Retinal pigment epithelial cell (primary cell): Measurements from ENCODE around the gene PNPO.

ENCODE experiments used
- DNase-seq: peaks from one replicate; pipeline ENCODE4 v3.0.0-alpha.2; 2010; ENCODE audit warnings: low read depth
- H3K4me3 ChIP-seq: 2 replicates; pipeline ENCODE4 v1.5.1; 2011; ENCODE audit warnings: mild to moderate bottlenecking, low read length, control low read depth, moderate library complexity
- CTCF ChIP-seq: conservative IDR thresholded peaks from 2 replicates; pipeline ENCODE4 v1.5.1; 2011; ENCODE audit warnings: low read depth, low read length, control low read depth, inconsistent platforms

PNPO gene

DNA sequence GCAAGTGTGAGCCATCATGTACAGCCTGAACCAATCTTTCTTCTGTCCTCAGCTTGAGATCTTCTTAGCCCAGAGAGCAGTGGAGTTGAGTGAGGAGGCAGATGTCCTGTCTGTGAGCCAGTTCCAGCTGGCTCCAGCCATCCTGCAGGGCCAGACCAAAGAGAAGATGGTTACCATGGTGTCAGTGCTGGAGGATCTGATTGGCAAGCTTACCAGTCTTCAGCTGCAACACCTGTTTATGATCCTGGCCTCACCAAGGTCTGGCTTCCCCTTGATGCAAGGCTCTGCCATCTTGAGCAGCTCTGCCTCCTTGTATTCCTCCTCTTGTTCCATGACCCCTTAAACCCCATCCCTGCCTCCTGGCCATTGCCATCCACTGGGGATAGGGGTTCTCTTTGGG, 39.2 kb downstream of the PNPO start:
- no peak overlapping the region for H3K4me3 ChIP-seq
- TF ChIP-seq CTCF, result no peak
- no peak for DNase-seq

DNA sequence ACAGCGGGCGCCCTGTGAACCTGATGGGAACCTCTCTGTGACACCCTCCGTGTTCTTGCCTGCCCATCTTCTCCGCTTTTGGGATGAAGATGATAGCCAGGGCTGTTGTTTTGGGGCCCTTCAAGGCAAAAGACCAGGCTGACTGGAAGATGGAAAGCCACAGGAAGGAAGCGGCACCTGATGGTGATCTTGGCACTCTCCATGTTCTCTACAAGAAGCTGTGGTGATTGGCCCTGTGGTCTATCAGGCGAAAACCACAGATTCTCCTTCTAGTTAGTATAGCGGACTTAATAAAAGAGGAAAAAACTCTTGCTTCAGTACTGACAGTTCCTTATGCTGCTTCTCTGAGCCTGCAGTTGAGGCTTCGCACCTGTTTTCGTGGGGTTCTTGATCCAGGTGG, 40.1 kb downstream of the PNPO start:
- no peak for DNase-seq
- TF ChIP-seq CTCF, result no peak
- no peak overlapping the region for H3K4me3 ChIP-seq

- no peak for DNase-seq
- TF ChIP-seq CTCF, result no peak
- no peak overlapping the region for H3K4me3 ChIP-seq
Measured at GRCh38 chr17:47982091-47982617, 40.8 kb downstream of the PNPO start.

- no peak overlapping the region for H3K4me3 ChIP-seq
- no peak for TF ChIP-seq CTCF
- DNase-seq, result no peak
Measured at GRCh38 chr17:47982645-47983390, 41.4 kb downstream of the PNPO start.

DNA sequence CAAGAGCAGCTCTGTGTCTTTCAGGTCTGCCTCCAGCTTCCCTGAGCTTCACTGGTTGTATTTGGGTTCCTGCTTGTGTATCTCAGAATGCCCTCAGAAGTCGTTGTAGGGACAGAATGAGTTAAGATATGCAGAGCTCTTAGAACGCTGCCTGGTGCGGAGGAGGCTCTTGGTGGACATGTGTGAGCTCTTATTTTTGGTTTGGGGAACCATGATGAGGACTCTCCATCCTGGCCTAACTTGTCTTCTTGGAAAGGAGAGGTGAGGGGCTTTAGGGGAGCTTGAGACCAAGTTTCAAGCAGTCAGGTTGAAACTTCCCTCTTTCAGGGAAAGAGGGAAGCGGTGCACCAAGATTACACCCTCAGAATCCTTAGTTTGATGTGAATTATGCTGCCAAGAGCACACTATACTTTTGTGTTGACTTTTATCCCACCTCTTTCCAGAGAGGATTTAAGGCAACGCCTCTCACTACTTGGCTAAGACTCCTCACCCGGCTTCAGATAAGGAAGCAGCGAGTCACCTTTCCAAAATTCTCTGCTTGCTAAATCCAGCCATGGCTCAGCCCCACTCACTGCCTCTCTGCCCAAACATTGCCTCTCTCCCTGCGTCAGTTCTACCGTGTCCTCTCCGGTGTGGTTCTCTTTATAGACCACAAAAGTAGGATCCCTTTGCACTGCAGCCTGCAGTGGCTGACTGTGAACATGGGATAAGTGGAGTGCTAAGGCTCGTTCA, 42.3 kb downstream of the PNPO start:
- TF ChIP-seq CTCF, result no peak
- no peak for DNase-seq
- H3K4me3 ChIP-seq, result no peak overlapping the region

GRCh38 chr17:47986520-47986919, 45.1 kb downstream of the PNPO start:
- no peak for TF ChIP-seq CTCF

More at GRCh38 chr17:47986520-47986919, 45.1 kb downstream of the PNPO start:
- DNase-seq, result no peak
- no peak overlapping the region for H3K4me3 ChIP-seq
